ENCODE results near the gene GAS7.

The GAS7 gene

GRCh38 chr17:9905902-9906301 is 292.5 kb downstream of the GAS7 start:
- DNase-seq, result peak; percentile 6

DNA sequence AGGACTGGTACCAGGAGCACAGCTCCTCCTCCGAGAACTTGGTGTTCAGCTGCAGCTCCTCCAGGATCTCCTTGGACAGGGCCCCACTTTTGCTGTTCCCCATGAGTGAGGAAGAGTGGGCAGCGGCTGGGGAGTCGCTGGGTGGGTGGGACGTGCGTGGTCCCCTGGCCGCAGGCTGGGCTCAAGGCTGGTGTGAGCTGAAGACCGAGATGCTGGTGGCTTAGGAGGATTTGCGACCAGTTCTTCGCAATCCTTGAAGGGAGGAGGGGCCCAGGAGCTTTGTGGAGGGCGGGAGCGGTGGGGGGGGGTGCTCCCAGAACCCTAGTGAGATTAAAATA is 293.4 kb downstream of the GAS7 start, which contains the start of gene RCVRN:
Gene RCVRN (minus strand): TSS at position 194 of the 338 bp plus-strand sequence. CDS start 91 bp downstream, at position 103.
- DNase-seq, result no peak

DNA sequence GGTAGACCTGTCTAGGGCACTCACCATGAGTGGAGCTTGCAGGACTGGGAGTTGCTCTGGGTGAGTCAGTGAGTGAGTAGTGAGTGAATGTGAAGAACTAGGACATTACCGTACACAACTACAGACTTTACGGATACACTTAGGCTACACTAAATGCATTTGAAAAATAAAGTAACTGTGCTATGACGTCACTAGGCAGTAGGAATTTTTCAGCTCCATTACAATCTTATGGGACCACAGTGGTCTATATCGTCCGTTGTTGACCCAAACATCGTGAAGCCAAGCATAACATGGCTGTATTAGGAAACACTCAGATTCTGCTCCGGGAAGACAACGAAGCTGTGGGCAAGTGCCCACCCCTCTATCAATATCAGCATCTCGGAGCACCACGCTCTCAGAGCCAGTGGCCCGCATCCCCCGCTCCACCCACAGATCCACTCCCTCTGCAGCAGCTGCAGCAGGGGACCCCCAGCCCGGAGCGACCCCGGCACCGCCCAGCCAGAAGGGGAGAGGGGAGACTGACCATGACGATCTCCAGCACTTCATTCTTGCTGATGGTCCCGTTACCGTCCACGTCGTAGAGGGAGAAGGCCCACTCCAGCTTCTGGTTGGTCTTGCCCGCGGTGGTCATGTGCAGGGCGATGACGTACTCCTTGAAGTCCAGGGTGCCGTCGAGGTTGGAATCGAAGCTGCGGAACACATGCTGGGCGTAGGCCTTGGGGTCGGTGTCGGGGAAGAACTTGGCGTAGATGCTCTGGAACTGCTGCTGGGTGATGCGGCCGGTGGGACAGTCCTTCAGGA is 293.9 kb downstream of the GAS7 start:
- no peak for DNase-seq

DNA sequence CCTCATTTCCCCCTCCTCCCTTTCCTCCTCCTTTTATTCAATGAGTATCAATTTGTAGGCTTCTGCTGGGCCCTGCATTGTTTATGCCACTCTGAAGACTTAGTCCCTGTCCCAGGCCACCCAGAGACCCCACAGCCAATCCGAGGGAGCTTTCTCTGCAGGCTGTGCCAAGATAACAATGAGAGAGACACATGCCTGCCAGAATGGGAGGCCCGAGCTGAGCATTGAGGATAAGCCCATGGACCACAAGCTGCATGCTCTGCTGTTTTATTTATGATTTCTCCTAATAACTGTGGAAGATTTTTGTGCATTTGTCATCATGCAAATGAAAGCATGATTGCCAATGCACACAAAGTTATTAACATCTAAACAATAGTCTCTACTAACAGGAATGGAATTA is 296.3 kb downstream of the GAS7 start:
- no peak for DNase-seq

GRCh38 chr17:9900784-9901183 is 297.6 kb downstream of the GAS7 start:
- DNase-seq, result no peak

DNA sequence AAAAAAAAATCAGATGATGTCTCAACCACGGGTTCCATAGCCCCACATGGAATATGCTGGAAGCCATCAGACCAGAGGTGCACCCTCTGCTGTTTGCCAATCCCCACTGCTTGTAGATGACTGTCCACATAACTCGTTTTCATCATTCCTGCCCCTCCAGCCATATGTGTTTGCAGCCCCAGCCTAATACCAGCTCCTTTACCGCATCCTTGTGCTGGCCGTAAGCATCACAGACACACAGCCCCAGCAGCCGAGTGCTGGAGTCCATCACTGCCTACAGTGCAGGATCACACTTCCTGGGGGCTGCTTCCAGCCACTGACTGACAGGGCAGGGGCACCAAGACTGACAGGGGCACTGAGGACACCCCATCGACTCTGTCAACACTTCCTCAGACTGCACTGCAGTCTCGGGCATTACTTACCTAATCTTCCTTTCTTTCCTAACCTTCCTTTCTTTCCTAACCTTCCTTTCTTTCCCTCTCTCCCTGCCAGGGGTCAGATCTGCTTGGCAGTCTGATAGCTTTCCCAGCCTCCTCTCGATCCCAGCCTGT is 298.3 kb downstream of the GAS7 start:
- DNase-seq, result no peak

GRCh38 chr17:9899280-9900043 is 298.9 kb downstream of the GAS7 start:
- no peak for DNase-seq

DNA sequence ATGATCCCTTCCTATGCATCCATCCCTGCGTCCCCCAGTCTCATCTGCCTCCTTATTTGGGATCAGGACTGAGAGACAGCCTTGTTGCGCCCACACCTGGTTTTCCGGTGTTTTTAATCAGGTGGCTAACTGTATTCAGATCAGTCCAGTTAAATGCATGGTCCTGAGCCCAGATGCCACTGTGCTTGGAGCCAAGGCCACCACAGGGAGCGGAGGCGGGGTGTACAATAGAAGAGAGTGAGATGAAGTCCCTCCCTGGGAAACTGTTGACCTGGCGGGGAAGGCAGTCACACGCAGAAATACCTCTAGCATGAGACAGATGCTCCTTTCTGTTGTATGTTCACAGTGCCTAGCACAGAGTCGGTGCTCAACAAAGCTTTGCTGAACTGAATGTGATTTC is 299.6 kb downstream of the GAS7 start:
- no peak for DNase-seq

DNA sequence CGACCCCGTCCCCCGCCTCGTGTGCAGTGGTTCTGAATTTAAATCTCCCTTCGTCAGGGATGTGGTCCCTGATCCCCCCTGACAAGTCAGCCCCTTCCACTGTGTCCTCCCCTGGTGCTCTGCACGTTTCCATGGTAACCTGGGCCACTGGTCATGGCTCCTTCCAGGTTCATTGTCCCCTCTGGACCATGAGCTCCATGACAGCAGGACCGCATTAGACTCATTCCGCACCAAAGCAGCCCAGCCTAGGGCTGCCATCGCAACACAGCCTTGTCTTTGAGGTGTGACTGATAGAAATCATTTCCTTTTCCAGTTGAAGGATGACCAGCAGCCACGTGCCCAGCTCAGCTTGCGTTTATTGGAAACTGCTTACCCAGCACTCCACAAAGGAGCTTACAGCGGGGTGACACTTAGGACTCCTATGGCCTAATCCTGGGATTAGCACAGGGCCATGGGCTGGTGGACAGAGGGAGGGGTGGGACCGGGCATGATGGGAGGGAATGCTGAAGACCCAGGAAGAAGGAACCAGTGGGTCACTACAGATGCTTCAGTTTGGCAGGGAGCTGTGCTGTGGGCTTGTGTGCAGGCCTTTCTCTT is 300.9 kb downstream of the GAS7 start:
- DNase-seq, result no peak

DNA sequence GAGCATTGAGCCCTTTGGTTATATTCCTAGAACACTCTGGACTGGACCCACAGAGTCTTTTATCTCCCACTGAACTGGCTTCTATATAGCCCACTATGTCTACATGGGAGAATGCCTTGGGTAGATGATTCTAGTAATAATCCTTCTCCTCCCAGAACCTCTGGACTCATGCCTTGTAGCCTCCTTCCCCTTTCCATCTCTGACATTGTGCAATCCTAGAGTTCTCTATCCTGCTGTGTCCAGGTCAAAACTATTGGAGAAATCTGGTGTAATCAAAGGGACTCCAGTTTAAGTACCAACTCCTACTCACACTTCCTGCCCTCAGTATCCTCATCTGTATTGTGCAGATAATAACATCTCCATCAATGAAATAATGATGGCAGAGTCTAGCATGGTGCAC is 302.5 kb downstream of the GAS7 start:
- DNase-seq, result no peak

- DNase-seq, result no peak
Measured at GRCh38 chr17:9894231-9894630, 304.2 kb downstream of the GAS7 start.

DNA sequence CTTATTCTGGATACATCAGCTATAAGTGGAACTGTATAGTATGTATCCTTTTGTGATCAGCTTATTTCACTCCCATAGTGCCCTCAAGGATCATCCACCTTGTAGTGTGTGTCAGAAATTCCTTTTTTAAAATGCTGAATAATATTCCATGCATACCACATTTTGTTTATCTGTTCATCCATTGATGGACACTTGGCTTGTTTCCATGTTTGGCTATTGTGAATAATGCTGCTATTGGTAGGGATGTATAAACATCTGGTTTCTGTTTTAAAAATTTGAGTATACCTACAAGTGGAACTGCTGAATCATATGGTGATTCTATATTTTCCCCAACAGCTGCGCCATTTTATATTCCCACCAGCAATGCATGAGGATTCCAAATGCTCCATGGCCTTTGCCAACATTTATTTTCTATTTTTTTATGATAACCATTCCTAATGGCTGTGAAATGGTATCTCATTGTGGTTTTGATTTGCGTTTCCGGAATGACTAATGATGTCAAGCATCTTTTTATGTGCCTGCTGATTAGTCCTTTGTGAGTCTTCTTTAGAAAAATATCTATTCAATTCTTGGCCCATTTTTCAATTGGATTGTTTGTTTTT is 304.9 kb downstream of the GAS7 start:
- no peak for DNase-seq

DNA sequence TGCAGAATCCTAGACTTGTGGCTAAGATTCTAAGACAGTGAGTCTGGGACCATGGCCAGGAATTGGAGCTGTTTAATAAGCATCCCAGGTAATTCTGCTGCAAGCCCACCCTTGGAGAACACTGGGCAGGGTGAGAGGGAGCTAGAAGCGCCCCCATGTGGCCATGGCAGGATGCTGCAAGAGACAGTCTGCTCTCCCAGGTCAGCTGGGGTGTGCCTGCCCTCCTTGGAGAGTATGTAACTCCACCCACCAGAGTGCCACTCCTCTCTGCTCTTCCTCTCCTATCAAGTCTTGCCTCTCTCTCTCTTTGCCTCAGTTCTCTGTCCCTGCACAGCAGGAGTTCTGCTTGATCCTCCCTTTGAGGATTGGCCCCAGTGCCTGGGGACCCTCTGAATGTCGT is 308.3 kb downstream of the GAS7 start:
- DNase-seq, result no peak

DNA sequence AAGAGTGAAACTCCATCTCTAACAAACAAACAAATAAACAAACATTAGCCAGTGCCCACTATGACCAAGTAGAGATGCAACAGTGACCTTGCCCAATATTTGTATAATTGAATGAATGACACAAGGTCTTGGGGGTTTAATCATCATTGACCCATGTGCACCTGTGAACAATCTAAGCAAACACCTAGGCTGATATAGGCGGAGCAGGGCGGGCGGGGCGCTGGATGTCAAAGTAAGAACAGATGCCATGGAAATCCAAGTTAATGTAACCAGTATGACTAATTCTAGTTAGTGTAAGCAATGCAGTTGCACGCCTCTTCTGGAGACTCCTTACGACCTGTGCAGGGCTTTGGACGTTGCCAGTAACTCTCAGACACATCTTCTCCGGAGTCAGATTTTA is 310.9 kb downstream of the GAS7 start:
- no peak for DNase-seq

- DNase-seq, result no peak
Measured at GRCh38 chr17:9886141-9886930, 312.1 kb downstream of the GAS7 start.

- no peak for DNase-seq
Measured at GRCh38 chr17:9883451-9883850, 315.0 kb downstream of the GAS7 start.

DNA sequence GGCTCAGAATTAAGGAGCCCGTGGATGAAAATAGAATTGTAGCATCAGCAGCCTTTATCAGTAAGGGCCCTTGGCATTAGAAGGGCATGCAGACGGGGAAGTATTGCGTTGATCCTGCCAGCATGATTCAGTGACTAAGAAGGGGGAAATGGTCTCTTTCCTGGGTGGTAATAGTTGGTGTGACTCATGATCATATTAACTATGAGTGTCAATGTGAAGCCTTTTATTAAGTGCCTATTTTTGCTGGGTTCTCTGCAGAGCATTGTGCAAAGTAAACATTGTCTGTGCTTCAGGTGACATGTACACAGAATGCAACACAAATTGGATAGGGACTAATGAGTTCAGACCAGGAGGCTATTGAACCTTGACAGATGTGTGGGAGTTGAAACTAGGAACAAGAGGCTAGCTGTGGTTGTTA is 317.8 kb downstream of the GAS7 start:
- no peak for DNase-seq

GRCh38 chr17:9878786-9879525 is 319.4 kb downstream of the GAS7 start:
- no peak for DNase-seq

- DNase-seq, result no peak
Measured at GRCh38 chr17:9878356-9878755, 320.1 kb downstream of the GAS7 start.

DNA sequence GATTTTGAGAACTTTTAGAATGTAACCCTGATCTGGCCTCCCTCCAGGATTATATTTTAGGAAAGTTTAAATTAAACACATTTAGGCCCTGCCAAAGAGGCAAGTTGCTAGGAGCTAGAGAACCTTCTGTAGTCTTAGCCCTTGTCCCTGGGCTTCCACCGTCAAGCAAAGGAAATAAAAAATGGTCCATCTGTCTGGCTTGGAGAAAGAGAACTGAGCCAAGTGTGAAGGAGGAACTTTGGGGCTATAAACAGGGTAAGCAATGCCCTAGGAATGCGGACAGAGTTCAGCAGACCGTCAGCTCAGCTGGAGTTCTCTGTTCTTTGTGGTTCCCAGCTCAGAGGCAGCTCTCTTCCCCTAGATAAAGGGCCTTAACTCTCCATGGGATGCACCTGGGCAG is 323.0 kb downstream of the GAS7 start:
- no peak for DNase-seq

DNA sequence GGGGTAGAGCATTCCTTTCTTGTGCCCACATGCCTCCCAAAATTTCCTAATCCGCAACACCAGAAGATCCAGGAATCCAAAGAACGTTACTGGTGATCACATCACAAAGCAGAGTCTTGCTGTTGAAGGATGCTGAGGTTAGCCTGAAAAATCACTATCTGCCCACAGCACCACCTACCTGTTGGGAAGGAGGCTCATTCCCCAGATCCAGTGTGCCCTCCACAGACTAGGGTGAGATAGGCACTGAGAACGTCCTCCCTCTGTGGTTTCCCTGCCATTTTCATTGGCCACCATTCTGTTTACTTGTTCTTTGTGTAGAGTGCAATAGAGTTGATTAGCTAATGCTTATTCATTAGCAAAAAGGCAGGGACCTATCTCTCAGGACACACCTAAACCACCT is 323.7 kb downstream of the GAS7 start:
- DNase-seq, result no peak

DNA sequence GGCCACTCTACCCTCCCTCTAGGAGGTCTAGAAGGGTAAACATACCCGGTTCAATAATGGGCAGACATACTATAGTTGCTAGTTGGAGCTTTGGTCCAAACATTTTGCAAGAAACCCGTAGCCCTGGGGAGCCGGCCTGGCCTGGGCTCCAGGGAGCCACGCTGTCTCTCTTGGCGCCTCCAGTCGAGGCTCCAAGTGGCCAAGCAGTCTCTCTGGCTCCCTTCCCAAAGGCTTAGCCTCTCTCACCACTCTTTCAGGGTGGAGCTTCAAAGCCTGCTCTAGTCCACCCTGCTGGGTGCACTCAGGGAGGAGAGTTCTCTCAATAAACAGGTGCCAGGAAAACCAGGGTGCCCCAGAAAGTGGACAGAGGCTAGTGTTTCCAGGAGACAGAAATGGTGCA is 325.6 kb downstream of the GAS7 start:
- no peak for DNase-seq

Measured in CD4-positive, alpha-beta T cell treated with Interleukin-21 for 1 hour (primary cell).